Measurements from ENCODE around the gene GSTA4. TPM values are rescaled to one million over a fixed set of nuclear protein-coding genes. Genes with fewer than 3 reads are reported as not detected.

The GSTA4 gene, protein sequence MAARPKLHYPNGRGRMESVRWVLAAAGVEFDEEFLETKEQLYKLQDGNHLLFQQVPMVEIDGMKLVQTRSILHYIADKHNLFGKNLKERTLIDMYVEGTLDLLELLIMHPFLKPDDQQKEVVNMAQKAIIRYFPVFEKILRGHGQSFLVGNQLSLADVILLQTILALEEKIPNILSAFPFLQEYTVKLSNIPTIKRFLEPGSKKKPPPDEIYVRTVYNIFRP
- 35.1 and 35.4 TPM in 2 replicates for total RNA-seq

DNA sequence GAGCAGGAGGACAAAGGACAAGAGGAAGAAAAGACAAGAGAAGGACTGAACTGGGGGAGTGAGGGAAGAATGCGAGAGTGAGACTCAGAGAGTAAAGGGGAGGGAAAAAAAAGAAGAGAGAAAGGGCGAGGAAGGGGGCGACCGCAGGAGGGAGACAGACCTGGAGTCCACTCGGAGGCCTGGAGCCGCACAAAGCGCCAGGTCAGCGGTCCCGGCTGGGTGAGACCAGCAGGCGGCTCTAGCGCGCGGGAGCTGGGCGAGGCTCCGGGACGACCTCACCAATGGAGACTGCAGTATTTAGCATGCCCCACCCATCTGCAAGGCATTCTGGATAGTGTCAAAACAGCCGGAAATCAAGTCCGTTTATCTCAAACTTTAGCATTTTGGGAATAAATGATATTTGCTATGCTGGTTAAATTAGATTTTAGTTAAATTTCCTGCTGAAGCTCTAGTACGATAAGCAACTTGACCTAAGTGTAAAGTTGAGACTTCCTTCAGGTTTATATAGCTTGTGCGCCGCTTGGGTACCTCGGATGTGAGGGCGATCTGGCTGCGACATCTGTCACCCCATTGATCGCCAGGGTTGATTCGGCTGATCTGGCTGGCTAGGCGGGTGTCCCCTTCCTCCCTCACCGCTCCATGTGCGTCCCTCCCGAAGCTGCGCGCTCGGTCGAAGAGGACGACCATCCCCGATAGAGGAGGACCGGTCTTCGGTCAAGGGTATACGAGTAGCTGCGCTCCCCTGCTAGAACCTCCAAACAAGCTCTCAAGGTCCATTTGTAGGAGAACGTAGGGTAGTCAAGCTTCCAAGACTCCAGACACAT is at the start of gene GSTA4:
TSS of gene GSTA4 (minus strand) at position 196 of the 824 bp plus-strand sequence. CDS start 1,041 bp downstream, outside the sequence.

Other genes starting within 250 kb of the GSTA4 start
- not detected in 2 replicates for gene GSTA2, start 231.8 kb downstream of the GSTA4 start, total RNA-seq
- not detected in 2 replicates for gene GSTA1, start 191.5 kb downstream of the GSTA4 start, total RNA-seq
- not detected in 2 replicates for gene GSTA5, start 154.5 kb downstream of the GSTA4 start, total RNA-seq
- not detected in 2 replicates for gene GSTA3, start 85.6 kb downstream of the GSTA4 start, total RNA-seq
- gene CILK1, start 66.5 kb upstream of the GSTA4 start, total RNA-seq = 26.5 and 28.9 TPM in 2 replicates
- 39.4 and 40.7 TPM in 2 replicates for gene FBXO9, start 70.1 kb upstream of the GSTA4 start, total RNA-seq
- not detected in 2 replicates for gene GCM1, start 153.6 kb upstream of the GSTA4 start, total RNA-seq